H9 (cell line): ENCODE data around the gene WFIKKN1. TPM values are rescaled to one million over a fixed set of nuclear protein-coding genes. Genes with fewer than 3 reads are reported as not detected.

Experiments used
- DNase-seq: peaks from one replicate; pipeline ENCODE4 v3.0.0-alpha.2; 2017
- H2AFZ ChIP-seq: one replicate; pipeline ENCODE4 v1.6.1; 2013; ENCODE audit warnings: mild to moderate bottlenecking, low read length, control low read depth, moderate library complexity
- H2AK5ac ChIP-seq: 2 replicates; pipeline ENCODE4 v1.6.1; 2013; ENCODE audit warnings: low read length, control low read depth, mixed read lengths; ENCODE audit not compliant: insufficient read length
- H2BK120ac ChIP-seq: one replicate; pipeline ENCODE4 v1.6.1; 2013; ENCODE audit warnings: low read depth, mild to moderate bottlenecking, low read length, control low read depth, inconsistent platforms; ENCODE audit not compliant: poor library complexity, severe bottlenecking
- H2BK12ac ChIP-seq: 2 replicates; pipeline ENCODE4 v1.6.1; 2013; ENCODE audit warnings: low read length, control low read depth, mixed read lengths, low read depth; ENCODE audit not compliant: insufficient read length
- H2BK15ac ChIP-seq: 2 replicates; pipeline ENCODE4 v1.6.1; 2013; ENCODE audit warnings: low read depth, low read length, control low read depth
- H2BK20ac ChIP-seq: one replicate; pipeline ENCODE4 v1.6.1; 2013; ENCODE audit warnings: low read depth, mild to moderate bottlenecking, low read length, control low read depth, inconsistent platforms; ENCODE audit not compliant: poor library complexity, severe bottlenecking
- H2BK5ac ChIP-seq: 2 replicates; pipeline ENCODE4 v1.6.1; 2013; ENCODE audit warnings: low read length, control low read depth, mixed read lengths; ENCODE audit not compliant: insufficient read length
- H3K14ac ChIP-seq: 2 replicates; pipeline ENCODE4 v1.6.1; 2013; ENCODE audit warnings: low read length, control low read depth; ENCODE audit not compliant: insufficient read depth
- H3K18ac ChIP-seq: 2 replicates; pipeline ENCODE4 v1.6.1; 2013; ENCODE audit warnings: low read depth, mild to moderate bottlenecking, mixed read lengths, low read length, control low read depth; ENCODE audit not compliant: insufficient read length
- H3K23ac ChIP-seq: 2 replicates; pipeline ENCODE4 v1.6.1; 2013; ENCODE audit warnings: low read length, control low read depth, mixed read lengths, low read depth; ENCODE audit not compliant: insufficient read length
- H3K23me2 ChIP-seq: 2 replicates; pipeline ENCODE4 v1.6.1; 2013; ENCODE audit warnings: low read depth, mild to moderate bottlenecking, mixed read lengths, low read length, control low read depth; ENCODE audit not compliant: insufficient read length, poor library complexity, severe bottlenecking
- H3K27ac ChIP-seq: 2 replicates; pipeline ENCODE4 v1.5.1; 2013; ENCODE audit warnings: low read length, control low read depth, mixed read lengths, low read depth; ENCODE audit not compliant: insufficient read length
- H3K27me3 ChIP-seq: 2 replicates; pipeline ENCODE4 v1.6.1; 2013; ENCODE audit warnings: low read length, control low read depth, inconsistent platforms; ENCODE audit not compliant: insufficient read depth
- H3K4ac ChIP-seq: 2 replicates; pipeline ENCODE4 v1.6.1; 2013; ENCODE audit warnings: low read depth, mild to moderate bottlenecking, control low read depth, inconsistent platforms, low read length, moderate library complexity
- H3K4me1 ChIP-seq: 2 replicates; pipeline ENCODE4 v1.6.1; 2013; ENCODE audit warnings: low read length, control low read depth, inconsistent platforms; ENCODE audit not compliant: insufficient read depth
- H3K4me2 ChIP-seq: 2 replicates; pipeline ENCODE4 v1.6.1; 2013; ENCODE audit warnings: low read length, control low read depth, mixed read lengths; ENCODE audit not compliant: insufficient read length, insufficient read depth
- H3K56ac ChIP-seq: 2 replicates; pipeline ENCODE4 v1.6.1; 2013; ENCODE audit warnings: low read depth, mild to moderate bottlenecking, mixed read lengths, low read length, control low read depth; ENCODE audit not compliant: insufficient read length
- H3K79me1 ChIP-seq: 2 replicates; pipeline ENCODE4 v1.6.1; 2013; ENCODE audit warnings: low read depth, mild to moderate bottlenecking, moderate library complexity, low read length, control low read depth, inconsistent platforms; ENCODE audit not compliant: insufficient read depth, poor library complexity, severe bottlenecking
- H3K79me2 ChIP-seq: 2 replicates; pipeline ENCODE4 v1.6.1; 2013; ENCODE audit warnings: low read length, control low read depth, inconsistent platforms; ENCODE audit not compliant: insufficient read depth
- H3K9ac ChIP-seq: 2 replicates; pipeline ENCODE4 v1.6.1; 2013; ENCODE audit warnings: low read length, control low read depth, mixed read lengths; ENCODE audit not compliant: insufficient read length; ENCODE audit errors: extremely low read depth
- H3K9me3 ChIP-seq: one replicate; pipeline ENCODE4 v1.6.1; 2013; ENCODE audit warnings: low read depth, low read length, inconsistent platforms; ENCODE audit not compliant: control insufficient read depth
- H3T11ph ChIP-seq: one replicate; pipeline ENCODE4 v1.6.1; 2013; ENCODE audit warnings: mild to moderate bottlenecking, low read length, control low read depth, inconsistent platforms
- H4K20me1 ChIP-seq: one replicate; pipeline ENCODE4 v1.6.1; 2013; ENCODE audit not compliant: control insufficient read depth, insufficient read length, insufficient read depth
- H4K5ac ChIP-seq: 2 replicates; pipeline ENCODE4 v1.6.1; 2013; ENCODE audit warnings: low read depth, mild to moderate bottlenecking, mixed read lengths, low read length, control low read depth; ENCODE audit not compliant: insufficient read length
- H4K8ac ChIP-seq: replicated peaks from 2 replicates; pipeline ENCODE4 v1.6.1; 2013; ENCODE audit warnings: low read length, control low read depth, mixed read lengths, low read depth; ENCODE audit not compliant: insufficient read length
- H4K91ac ChIP-seq: 2 replicates; pipeline ENCODE4 v1.6.1; 2013; ENCODE audit warnings: low read depth, mild to moderate bottlenecking, moderate library complexity, mixed read lengths, low read length, control low read depth; ENCODE audit not compliant: insufficient read length
- H3K27ac Mint-ChIP-seq, 3 experiments: 2 replicates in 2 of 3; 3 replicates in 1 of 3; pipeline ENCODE4 v1.8.0; 2020 to 2021; ENCODE audit warnings: mixed read lengths in 3 of 3, mild to moderate bottlenecking in 1 of 3, moderate library complexity in 1 of 3
- H3K27me3 Mint-ChIP-seq: 2 replicates; pipeline ENCODE4 v1.8.0; 2021; ENCODE audit warnings: low read depth, mild to moderate bottlenecking, moderate library complexity, mixed read lengths
- H3K36me3 Mint-ChIP-seq, 3 experiments: 2 replicates in 2 of 3; 3 replicates in 1 of 3; pipeline ENCODE4 v1.8.0; 2020 to 2021; ENCODE audit warnings: low read depth in 3 of 3, mixed read lengths in 3 of 3; ENCODE audit not compliant: insufficient read depth in 1 of 3
- H3K4me1 Mint-ChIP-seq, 2 experiments: 2 replicates each; pipeline ENCODE4 v1.8.0; 2020; ENCODE audit warnings: mixed read lengths in 2 of 2
- H3K4me3 Mint-ChIP-seq, 2 experiments: 2 replicates in 1 of 2; 3 replicates in 1 of 2; pipeline ENCODE4 v1.8.0; 2020 to 2021; ENCODE audit warnings: mild to moderate bottlenecking in 2 of 2, mixed read lengths in 2 of 2, moderate library complexity in 1 of 2
- H3K9me3 Mint-ChIP-seq, 2 experiments: 2 replicates in 1 of 2; 3 replicates in 1 of 2; pipeline ENCODE4 v1.8.0; 2020; ENCODE audit warnings: mild to moderate bottlenecking in 2 of 2, mixed read lengths in 2 of 2, moderate library complexity in 1 of 2
- CTCF ChIP-seq: fragments of 200-600 bp; sonication (generic); conservative IDR thresholded peaks from 3 replicates; pipeline ENCODE4 v1.8.0; 2021; ENCODE audit warnings: antibody characterized with exemption, mild to moderate bottlenecking
- WGBS: extraction: QIAGEN DNeasy Blood & Tissue Kit; methylation state at CpG from one replicate; pipeline ENCODE4 v1.1.7; 2013; ENCODE audit warnings: missing lambda C conversion rate, low lambda C conversion rate, mixed read lengths; ENCODE audit not compliant: insufficient read length; ENCODE audit errors: extremely low coverage; 5-methylcytosine and 5-hydroxymethylcytosine counted together
- total RNA-seq: library from RNA; stranded (reverse); gene quantifications from 2 replicates; pipeline ENCODE4 v1.2.1, GENCODE V29; 2021

Gene WFIKKN1
- total RNA-seq, 1 experiment from 2014 or later = 8.3 TPM

- DNase-seq = no peak
- H4K20me1 ChIP-seq = no peaks in the 10 kb centered on the region
- no peak overlapping the region for H3T11ph ChIP-seq
- H2BK20ac ChIP-seq = no peak overlapping the region
- H2AFZ ChIP-seq = no peak overlapping the region
- no peaks in the 10 kb centered on the region for H3K9me3 ChIP-seq
- WGBS = no CpG with 5 or more reads among the region's 23 CpGs
- no peaks in the 10 kb centered on the region for H3K4me1 ChIP-seq
- peaks cover 13 to 20% (median 16%) of the 10 kb centered on the region in 3 experiments; a peak in 6 of 7 replicates for H3K36me3 Mint-ChIP-seq
- no peak overlapping the region; a peak in 1 of 5 replicates for H3K4me3 Mint-ChIP-seq
- no peak overlapping the region for H2BK15ac ChIP-seq
- H3K9ac ChIP-seq = no peak overlapping the region
- H2AK5ac ChIP-seq = no peak overlapping the region
- no peak overlapping the region for H4K91ac ChIP-seq
- H3K18ac ChIP-seq = no peak overlapping the region
- no peak for TF ChIP-seq CTCF
- H3K79me2 ChIP-seq = peaks cover 2% of the 10 kb centered on the region; the same call in 1 of the 2 replicates
- H3K27ac Mint-ChIP-seq = no peak overlapping the region
- H3K14ac ChIP-seq = no peak overlapping the region
- H3K27me3 ChIP-seq = no peaks in the 10 kb centered on the region
- H2BK120ac ChIP-seq = no peak overlapping the region
- H4K8ac ChIP-seq = no peak overlapping the region
- peaks cover 15% of the 10 kb centered on the region for H3K23me2 ChIP-seq
- no peak overlapping the region for H3K4me2 ChIP-seq
- no peak overlapping the region for H2BK12ac ChIP-seq
- no peaks in the 10 kb centered on the region for H3K9me3 Mint-ChIP-seq
- H3K4ac ChIP-seq = no peak overlapping the region
- H3K23ac ChIP-seq = no peak overlapping the region
- no peak overlapping the region for H3K56ac ChIP-seq
- H3K4me1 Mint-ChIP-seq = peaks cover 16 to 32% of the 10 kb centered on the region in 2 experiments
- H3K27ac ChIP-seq = no peak overlapping the region
- H4K5ac ChIP-seq = no peak overlapping the region
- peaks cover 3% of the 10 kb centered on the region; the same call in 1 of the 2 replicates for H3K27me3 Mint-ChIP-seq
- H3K79me1 ChIP-seq = no peaks in the 10 kb centered on the region
- H2BK5ac ChIP-seq = no peak overlapping the region
Observed at GRCh38 chr16:676913-677312, 46.1 kb downstream of the WFIKKN1 start.
